ENCODE measurements around the gene FBRS.

- TF ChIP-seq POLR2A (IDR thresholded peaks at IDR 0.05) = no peak
- TF ChIP-seq, protein P1, sequence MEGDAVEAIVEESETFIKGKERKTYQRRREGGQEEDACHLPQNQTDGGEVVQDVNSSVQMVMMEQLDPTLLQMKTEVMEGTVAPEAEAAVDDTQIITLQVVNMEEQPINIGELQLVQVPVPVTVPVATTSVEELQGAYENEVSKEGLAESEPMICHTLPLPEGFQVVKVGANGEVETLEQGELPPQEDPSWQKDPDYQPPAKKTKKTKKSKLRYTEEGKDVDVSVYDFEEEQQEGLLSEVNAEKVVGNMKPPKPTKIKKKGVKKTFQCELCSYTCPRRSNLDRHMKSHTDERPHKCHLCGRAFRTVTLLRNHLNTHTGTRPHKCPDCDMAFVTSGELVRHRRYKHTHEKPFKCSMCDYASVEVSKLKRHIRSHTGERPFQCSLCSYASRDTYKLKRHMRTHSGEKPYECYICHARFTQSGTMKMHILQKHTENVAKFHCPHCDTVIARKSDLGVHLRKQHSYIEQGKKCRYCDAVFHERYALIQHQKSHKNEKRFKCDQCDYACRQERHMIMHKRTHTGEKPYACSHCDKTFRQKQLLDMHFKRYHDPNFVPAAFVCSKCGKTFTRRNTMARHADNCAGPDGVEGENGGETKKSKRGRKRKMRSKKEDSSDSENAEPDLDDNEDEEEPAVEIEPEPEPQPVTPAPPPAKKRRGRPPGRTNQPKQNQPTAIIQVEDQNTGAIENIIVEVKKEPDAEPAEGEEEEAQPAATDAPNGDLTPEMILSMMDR (IDR thresholded peaks at IDR 0.05) = no peak
Measured at GRCh38 chr16:30649725-30650368, 8.4 kb upstream of the FBRS start.
